Measurements from ENCODE around the gene IGFBP7. TPM values are rescaled to one million over a fixed set of nuclear protein-coding genes. Genes with fewer than 3 reads are reported as not detected.

The IGFBP7 gene
- total RNA-seq, 4 donors from 2014 or later: 117 to 241 (median 152) TPM

- TF ChIP-seq CTCF (IDR thresholded peaks at IDR 0.05 in 4 of 5, conservative IDR thresholded peaks at IDR 0.05 in 1 of 5) (peak; percentile 34 to 67 (median 49)), POLR2A (IDR thresholded peaks at IDR 0.05) (no peak)
- ATAC-seq: peak in 1 of 2 donors; percentile 58
- no peak overlapping the region for H3K27ac ChIP-seq
- H3K4me1 ChIP-seq: peaks cover 0 to 17% of the 10 kb centered on the region in 2 donors
- no peak for DNase-seq
- no peaks in the 10 kb centered on the region for H3K9me3 ChIP-seq
- no peak overlapping the region for H3K4me3 ChIP-seq
- H3K36me3 ChIP-seq: peaks cover 0 to 2% of the 10 kb centered on the region in 2 donors
- H3K27me3 ChIP-seq: no peaks in the 10 kb centered on the region
- in situ Hi-C loops (cut with MboI; ENCODE audit: low sequenced_read_pairs in 4 of 4): no loop called here
- intact Hi-C loops (cut with DNase I; ENCODE audit: low total_unique reads): loop anchor here (5.0 kb wide), 1 partner anchor 124 kb away; no protein-coding TSS in a partner anchor
Measured at GRCh38 chr4:57037982-57038604, 72.1 kb downstream of the IGFBP7 start.

- TF ChIP-seq POLR2A (IDR thresholded peaks at IDR 0.05) (no peak), CTCF (IDR thresholded peaks at IDR 0.05 in 4 of 5, conservative IDR thresholded peaks at IDR 0.05 in 1 of 5) (no peak)
- DNase-seq: no peak
- peaks cover 0 to 36% of the 10 kb centered on the region in 2 donors for H3K36me3 ChIP-seq
- in situ Hi-C loops (cut with MboI; ENCODE audit: low sequenced_read_pairs in 4 of 4) (no loop called here), intact Hi-C loops (cut with DNase I; ENCODE audit: low total_unique reads) (no loop called here)
- H3K27ac ChIP-seq: no peak overlapping the region
- no peak for ATAC-seq
- no peaks in the 10 kb centered on the region for H3K9me3 ChIP-seq
- no peaks in the 10 kb centered on the region for H3K27me3 ChIP-seq
- no peak overlapping the region for H3K4me3 ChIP-seq
- H3K4me1 ChIP-seq: no peaks in the 10 kb centered on the region
Measured at GRCh38 chr4:57034520-57034919, 75.7 kb downstream of the IGFBP7 start.

GRCh38 chr4:57023104-57023503, 87.1 kb downstream of the IGFBP7 start:
- Histone ChIP-seq H3K27ac (no peak overlapping the region), H3K27me3 (no peaks in the 10 kb centered on the region), H3K4me1 (no peaks in the 10 kb centered on the region), H3K9me3 (no peaks in the 10 kb centered on the region), H3K36me3 (peaks cover 17 to 84% of the 10 kb centered on the region in 2 donors), H3K4me3 (no peak overlapping the region)
- intact Hi-C loops (cut with DNase I; ENCODE audit: low total_unique reads) (no loop called here), in situ Hi-C loops (cut with MboI; ENCODE audit: low sequenced_read_pairs in 4 of 4) (no loop called here)
- ATAC-seq (no peak), DNase-seq (no peak)
- TF ChIP-seq POLR2A (IDR thresholded peaks at IDR 0.05): no peak
- no peak for TF ChIP-seq CTCF (IDR thresholded peaks at IDR 0.05 in 4 of 5, conservative IDR thresholded peaks at IDR 0.05 in 1 of 5)

- in situ Hi-C loops (cut with MboI; ENCODE audit: low sequenced_read_pairs in 4 of 4): no loop called here
- H3K4me1 ChIP-seq: no peaks in the 10 kb centered on the region
- DNase-seq (no peak), ATAC-seq (peak in 1 of 2 donors; percentile 42)
- intact Hi-C loops (cut with DNase I; ENCODE audit: low total_unique reads): no loop called here
- no peak for TF ChIP-seq POLR2A (IDR thresholded peaks at IDR 0.05)
- no peak for TF ChIP-seq CTCF (IDR thresholded peaks at IDR 0.05 in 4 of 5, conservative IDR thresholded peaks at IDR 0.05 in 1 of 5)
- no peaks in the 10 kb centered on the region for H3K9me3 ChIP-seq
- no peak overlapping the region for H3K4me3 ChIP-seq
- H3K27me3 ChIP-seq: no peaks in the 10 kb centered on the region
- H3K36me3 ChIP-seq: peaks cover 17 to 83% of the 10 kb centered on the region in 2 donors
- peak overlapping the region in 1 of 4 donors; percentile 23 for H3K27ac ChIP-seq
Measured at GRCh38 chr4:57020467-57021101, 89.6 kb downstream of the IGFBP7 start.

Data from gastrocnemius medialis (tissue), 4 donors.